HUES6 (cell line): Measurements from ENCODE around the gene SMOC1.

ENCODE experiments used
- H3K27ac ChIP-seq: 2 replicates; pipeline ENCODE4 v1.7.0; 2013; ENCODE audit warnings: low read depth, mild to moderate bottlenecking, low read length, inconsistent platforms
- H3K27me3 ChIP-seq: 2 replicates; pipeline ENCODE4 v1.6.1; 2013; ENCODE audit warnings: low read length; ENCODE audit not compliant: control insufficient read depth, insufficient read depth
- H3K36me3 ChIP-seq: 2 replicates; pipeline ENCODE4 v1.6.1; 2013; ENCODE audit warnings: low read length; ENCODE audit not compliant: control insufficient read depth, insufficient read depth
- H3K4me1 ChIP-seq: 2 replicates; pipeline ENCODE4 v1.6.1; 2013; ENCODE audit warnings: low read length; ENCODE audit not compliant: control insufficient read depth, insufficient read depth
- H3K4me3 ChIP-seq: 2 replicates; pipeline ENCODE4 v1.5.1; 2013; ENCODE audit warnings: low read depth, low read length
- H3K9ac ChIP-seq: one replicate; pipeline ENCODE4 v1.6.1; 2013; ENCODE audit warnings: mild to moderate bottlenecking, low read length
- H3K9me3 ChIP-seq: 2 replicates; pipeline ENCODE4 v1.6.1; 2013; ENCODE audit warnings: low read depth, low read length; ENCODE audit not compliant: control insufficient read depth, insufficient read depth

Gene SMOC1

GRCh38 chr14:70009961-70010360 lies 130.7 kb downstream of the SMOC1 start:
- H3K9me3 ChIP-seq: no peaks in the 10 kb centered on the region
- peaks cover 9% of the 10 kb centered on the region; the same call in 1 of the 2 replicates for H3K4me1 ChIP-seq
- no peaks in the 10 kb centered on the region for H3K27me3 ChIP-seq
- H3K9ac ChIP-seq: no peak overlapping the region
- no peak overlapping the region for H3K27ac ChIP-seq
- H3K4me3 ChIP-seq: no peak overlapping the region
- no peaks in the 10 kb centered on the region for H3K36me3 ChIP-seq

DNA sequence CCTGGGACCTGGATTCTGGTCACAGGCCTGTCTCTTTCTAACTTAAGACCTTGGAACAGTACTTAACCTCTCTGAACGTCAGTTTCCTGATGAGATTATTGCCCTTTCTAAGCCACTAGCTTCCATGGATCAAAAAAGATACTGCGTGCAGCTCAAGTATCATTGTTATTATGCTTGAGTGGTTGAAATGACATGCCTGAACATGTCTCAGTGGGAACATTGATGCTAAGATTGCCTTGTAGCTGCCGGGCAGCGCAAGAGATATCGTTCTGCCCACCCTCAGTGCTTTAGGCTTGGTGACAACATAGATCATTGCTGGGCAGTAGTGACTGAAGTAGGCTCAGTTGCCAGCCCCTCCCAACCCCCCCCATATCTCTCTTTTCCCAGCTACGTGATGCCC lies 131.9 kb downstream of the SMOC1 start:
- Histone ChIP-seq H3K27me3 (no peaks in the 10 kb centered on the region), H3K36me3 (no peaks in the 10 kb centered on the region)

GRCh38 chr14:70011708-70012107 lies 132.5 kb downstream of the SMOC1 start:
- Histone ChIP-seq H3K9ac (no peak overlapping the region), H3K4me1 (peaks cover 9% of the 10 kb centered on the region; the same call in 1 of the 2 replicates), H3K27me3 (no peaks in the 10 kb centered on the region), H3K4me3 (no peak overlapping the region), H3K36me3 (no peaks in the 10 kb centered on the region), H3K27ac (no peak overlapping the region), H3K9me3 (no peaks in the 10 kb centered on the region)

More for the DNA sequence above, 131.9 kb downstream of the SMOC1 start:
- no peak overlapping the region for H3K27ac ChIP-seq
- peaks cover 9% of the 10 kb centered on the region; the same call in 1 of the 2 replicates for H3K4me1 ChIP-seq
- H3K4me3 ChIP-seq: no peak overlapping the region
- H3K9ac ChIP-seq: no peak overlapping the region
- no peaks in the 10 kb centered on the region for H3K9me3 ChIP-seq

- H3K9ac ChIP-seq: no peak overlapping the region
- H3K4me3 ChIP-seq: no peak overlapping the region
- no peaks in the 10 kb centered on the region for H3K9me3 ChIP-seq
- peaks cover 9% of the 10 kb centered on the region; the same call in 1 of the 2 replicates for H3K4me1 ChIP-seq
- H3K27ac ChIP-seq: no peak overlapping the region
- H3K27me3 ChIP-seq: no peaks in the 10 kb centered on the region
- H3K36me3 ChIP-seq: no peaks in the 10 kb centered on the region
Observed at GRCh38 chr14:70013271-70013873, 134.2 kb downstream of the SMOC1 start.

DNA sequence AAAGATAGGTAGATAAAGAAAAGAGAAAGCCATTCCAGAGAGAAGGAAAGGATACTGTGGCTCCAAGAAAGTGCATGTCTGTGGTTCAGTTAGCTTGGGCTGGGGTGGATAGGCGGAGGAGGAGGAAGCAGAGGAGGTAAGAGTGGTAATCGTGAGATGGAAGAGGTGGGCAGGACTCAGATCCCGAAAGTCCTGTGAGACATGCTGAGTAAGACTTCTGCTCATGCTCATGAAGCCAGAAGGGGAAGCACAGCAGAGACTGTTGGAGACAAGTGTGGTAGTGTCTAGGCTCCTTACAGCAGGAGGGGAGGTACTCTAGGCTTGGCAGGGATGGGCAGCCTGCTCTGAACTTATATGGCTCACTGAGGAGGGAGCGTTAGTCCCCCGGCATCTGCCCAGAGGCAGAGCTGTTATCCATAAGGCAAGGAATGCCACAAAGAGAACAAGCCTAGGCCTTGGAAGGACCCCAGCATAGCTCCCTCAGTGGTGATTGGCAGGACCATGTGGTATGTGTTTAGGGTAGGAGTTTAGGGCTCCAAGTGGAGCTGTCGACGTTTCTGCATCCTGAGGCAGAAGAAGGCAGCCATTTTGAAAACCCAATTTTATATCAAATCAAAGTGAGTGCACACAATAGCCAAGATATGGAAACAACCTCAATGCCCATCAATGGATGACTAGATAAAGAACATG lies 135.3 kb downstream of the SMOC1 start:
- H3K9me3 ChIP-seq: no peaks in the 10 kb centered on the region
- H3K27me3 ChIP-seq: no peaks in the 10 kb centered on the region
- H3K4me3 ChIP-seq: no peak overlapping the region
- H3K4me1 ChIP-seq: peaks cover 3% of the 10 kb centered on the region; the same call in 1 of the 2 replicates
- no peaks in the 10 kb centered on the region for H3K36me3 ChIP-seq
- no peak overlapping the region for H3K27ac ChIP-seq
- H3K9ac ChIP-seq: no peak overlapping the region

DNA sequence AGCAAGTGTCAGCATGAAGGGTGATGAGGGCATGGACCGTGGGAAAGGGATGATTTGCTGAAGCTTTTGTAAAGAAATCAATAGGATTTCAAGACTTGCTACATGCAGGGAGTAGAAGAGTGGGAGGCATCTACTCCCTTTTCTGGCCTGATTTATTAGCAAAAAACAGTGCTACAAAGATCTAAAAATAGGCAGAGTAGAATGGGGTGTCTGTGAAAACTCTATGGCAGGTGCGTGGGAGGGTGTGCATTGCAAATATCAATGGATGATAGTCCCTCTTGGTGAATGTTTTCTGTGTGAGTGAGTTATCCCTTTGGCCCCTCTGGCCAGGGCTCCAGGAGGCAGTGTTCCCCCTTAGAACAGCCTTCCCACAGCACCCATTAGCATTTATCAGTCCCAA lies 139.0 kb downstream of the SMOC1 start:
- no peaks in the 10 kb centered on the region for H3K9me3 ChIP-seq
- H3K9ac ChIP-seq: no peak overlapping the region
- no peak overlapping the region for H3K27ac ChIP-seq
- H3K4me3 ChIP-seq: no peak overlapping the region
- H3K27me3 ChIP-seq: no peaks in the 10 kb centered on the region
- peaks cover 6% of the 10 kb centered on the region; the same call in 1 of the 2 replicates for H3K4me1 ChIP-seq
- no peaks in the 10 kb centered on the region for H3K36me3 ChIP-seq

DNA sequence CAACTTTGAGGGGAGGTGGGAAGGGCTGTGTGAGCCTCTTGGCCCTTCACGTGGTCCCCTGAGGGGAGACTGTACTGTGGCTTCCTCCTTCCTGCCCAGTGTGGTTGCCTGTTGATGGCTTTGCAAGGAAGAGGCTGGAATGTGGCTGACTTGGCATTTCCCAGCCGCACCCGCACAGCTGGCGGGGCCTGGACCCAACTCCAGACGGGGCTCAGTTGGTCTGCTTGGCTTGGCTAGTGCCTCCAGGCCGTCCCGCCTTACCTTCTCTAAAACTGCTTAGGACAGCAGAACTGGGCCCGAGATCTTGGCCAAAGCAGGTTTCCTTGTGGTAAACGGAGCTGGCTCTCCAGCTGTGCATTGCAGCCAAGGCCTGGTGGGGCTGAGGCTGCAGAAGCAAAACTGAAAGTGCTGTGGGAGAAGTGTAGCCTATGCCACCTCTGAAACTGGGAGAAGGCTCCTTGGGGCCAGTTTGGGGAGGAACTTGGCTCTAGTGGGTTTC lies 139.5 kb downstream of the SMOC1 start:
- no peak overlapping the region for H3K27ac ChIP-seq

DNA sequence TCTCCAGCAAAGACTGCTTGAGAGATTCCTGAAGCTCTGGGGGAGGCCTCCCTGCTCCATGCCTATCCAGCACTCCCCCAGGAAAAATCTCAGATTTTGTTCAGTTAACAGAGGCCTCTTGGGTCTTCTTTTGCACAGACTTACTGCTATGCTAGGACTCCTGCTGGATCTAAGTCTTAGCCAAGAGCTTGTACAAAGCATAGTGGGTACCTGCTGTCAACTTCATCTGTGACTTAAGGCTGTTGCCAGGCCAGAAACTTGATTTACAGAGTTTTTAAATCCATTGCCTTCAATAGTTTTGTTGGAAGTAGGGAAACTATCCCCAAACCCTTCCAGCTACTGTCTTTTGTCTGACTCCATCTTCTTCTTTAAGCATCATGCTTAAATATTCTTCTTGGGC lies 140.5 kb downstream of the SMOC1 start:
- H3K4me3 ChIP-seq: no peak overlapping the region
- no peaks in the 10 kb centered on the region for H3K9me3 ChIP-seq
- H3K36me3 ChIP-seq: no peaks in the 10 kb centered on the region
- H3K9ac ChIP-seq: no peak overlapping the region
- 0 out of 2 replicates have a peak, but pooled peaks cover 3% of the 10 kb centered on the region for H3K4me1 ChIP-seq
- H3K27me3 ChIP-seq: no peaks in the 10 kb centered on the region
- H3K27ac ChIP-seq: no peak overlapping the region

More for the DNA sequence above, 139.5 kb downstream of the SMOC1 start:
- no peaks in the 10 kb centered on the region for H3K36me3 ChIP-seq
- no peak overlapping the region for H3K4me3 ChIP-seq
- H3K9me3 ChIP-seq: no peaks in the 10 kb centered on the region
- H3K4me1 ChIP-seq: peaks cover 3% of the 10 kb centered on the region; the same call in 1 of the 2 replicates
- H3K9ac ChIP-seq: no peak overlapping the region
- H3K27me3 ChIP-seq: no peaks in the 10 kb centered on the region

DNA sequence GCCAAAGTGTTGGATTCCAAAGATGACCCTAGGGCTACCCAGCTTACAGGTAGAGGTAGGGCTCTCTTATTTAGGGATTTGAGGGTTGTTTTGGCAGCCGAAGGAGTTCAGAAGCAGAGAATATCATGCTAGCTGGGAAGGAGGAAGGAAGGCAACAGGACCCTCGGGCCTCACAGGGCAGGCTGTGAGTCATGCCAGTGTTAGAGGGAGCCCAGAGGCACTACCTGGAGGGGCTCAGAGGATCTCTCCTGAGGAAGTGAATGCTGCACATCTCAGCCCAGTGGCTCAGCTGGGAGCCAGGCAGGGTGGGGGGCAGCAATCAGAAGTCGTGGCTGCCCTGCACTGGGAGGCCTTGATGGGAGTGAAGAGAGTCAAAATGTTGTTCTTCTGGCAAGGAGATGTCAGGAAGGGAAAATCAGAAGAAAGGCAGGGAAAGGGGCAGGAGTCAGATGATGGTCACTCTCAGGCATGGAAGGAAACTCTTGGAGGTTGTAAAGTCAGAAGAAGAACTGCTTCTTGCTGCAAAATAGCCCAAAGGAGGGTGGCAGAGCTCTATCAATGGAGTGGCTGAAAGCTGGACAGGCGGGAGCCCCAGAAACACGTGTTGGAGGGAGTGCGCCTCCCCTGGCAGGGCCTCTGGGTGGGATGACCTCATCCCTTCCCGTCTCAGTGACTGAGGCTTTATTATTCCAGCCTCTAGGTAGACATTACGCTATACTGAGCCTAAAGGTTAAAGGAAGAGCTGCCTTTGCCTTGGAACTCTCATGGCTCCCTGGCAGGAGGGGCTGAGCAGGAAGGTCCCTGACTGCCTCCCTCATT lies 141.3 kb downstream of the SMOC1 start:
- no peaks in the 10 kb centered on the region for H3K36me3 ChIP-seq
- H3K4me1 ChIP-seq: 0 out of 2 replicates have a peak, but pooled peaks cover 3% of the 10 kb centered on the region
- no peaks in the 10 kb centered on the region for H3K9me3 ChIP-seq
- H3K4me3 ChIP-seq: no peak overlapping the region
- H3K27ac ChIP-seq: no peak overlapping the region
- H3K9ac ChIP-seq: no peak overlapping the region
- H3K27me3 ChIP-seq: no peaks in the 10 kb centered on the region

DNA sequence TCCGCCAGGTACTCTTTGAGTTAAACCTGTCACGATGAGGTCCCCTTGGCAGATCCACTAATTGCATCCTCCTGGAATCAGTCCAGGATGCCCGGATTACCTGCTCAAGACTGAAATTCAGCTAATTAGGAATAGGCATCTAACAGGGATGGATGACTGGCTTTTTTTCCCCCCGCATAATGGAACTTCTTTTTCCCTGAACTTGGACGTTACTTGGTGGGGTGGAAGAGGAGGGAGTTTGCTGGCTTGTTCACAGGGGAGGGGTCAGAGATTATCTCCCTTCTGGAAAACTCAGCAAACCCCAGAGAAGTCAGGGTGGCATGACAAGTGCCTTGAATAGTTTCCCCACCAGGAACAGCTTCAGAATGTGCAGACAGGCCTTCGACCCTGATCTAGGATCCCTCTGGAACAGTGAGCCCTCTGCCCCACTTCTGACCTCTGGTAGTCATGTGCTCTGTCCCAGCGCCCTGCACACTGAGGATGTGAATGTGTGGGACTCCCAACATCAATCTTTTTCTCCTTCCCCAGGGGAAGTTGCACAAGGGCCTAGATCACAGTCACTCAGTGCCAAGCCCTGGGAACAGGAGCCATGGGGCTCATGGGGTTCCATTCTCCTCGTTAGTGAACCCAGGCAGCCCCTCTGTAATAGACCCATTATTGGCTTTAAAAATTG lies 142.5 kb downstream of the SMOC1 start:
- H3K27me3 ChIP-seq: no peaks in the 10 kb centered on the region
- H3K27ac ChIP-seq: no peak overlapping the region
- H3K9me3 ChIP-seq: no peaks in the 10 kb centered on the region
- H3K4me1 ChIP-seq: 0 out of 2 replicates have a peak, but pooled peaks cover 3% of the 10 kb centered on the region
- no peaks in the 10 kb centered on the region for H3K36me3 ChIP-seq
- no peak overlapping the region for H3K9ac ChIP-seq
- no peak overlapping the region for H3K4me3 ChIP-seq
